BJ (cell line): ENCODE data around the gene OPN4. TPM values are rescaled to one million over a fixed set of nuclear protein-coding genes. Genes with fewer than 3 reads are reported as not detected.

ENCODE experiments used
- CTCF ChIA-PET: fragments of 350-600 bp; formaldehyde crosslinking; extraction: SDS; loops from one replicate; lab custom pipeline; 2021; ENCODE audit warnings: antibody characterized with exemption, inconsistent platforms; lab: Yijun Ruan, JAX
- POLR2A ChIA-PET: fragments of 300-600 bp; sonication (Branson Sonifier 250); formaldehyde crosslinking; extraction: SDS; loops from one replicate; lab custom pipeline; 2021; ENCODE audit warnings: antibody characterized with exemption; lab: Charles Lee
- DNase-seq: peaks from one replicate; pipeline ENCODE4 v3.0.0-alpha.2; 2011; ENCODE audit warnings: low read depth
- H3K27me3 ChIP-seq: 2 replicates; pipeline ENCODE4 v1.6.0; 2011; ENCODE audit warnings: low read length; ENCODE audit not compliant: control insufficient read depth, insufficient read depth
- H3K36me3 ChIP-seq: 2 replicates; pipeline ENCODE4 v1.5.1; 2011; ENCODE audit warnings: low read length; ENCODE audit not compliant: control insufficient read depth, insufficient read depth
- H3K4me3 ChIP-seq: 2 replicates; pipeline ENCODE4 v1.5.1; 2011; ENCODE audit warnings: low read depth, mild to moderate bottlenecking, control low read depth, low read length
- polyA plus RNA-seq: library from polyadenylated mRNA; depleted of rRNA; stranded (reverse); fragments of >200 nt; gene quantifications from 2 replicates; pipeline ENCODE4 v1.2.3, GENCODE V29; 2011
- TF ChIP-seq, protein P1 (sequence below): IDR thresholded peaks from 2 replicates; pipeline ENCODE4 v1.5.1; 2011; ENCODE audit warnings: low read depth, mild to moderate bottlenecking, control low read depth, inconsistent platforms, low read length, moderate library complexity; ENCODE audit not compliant: insufficient read depth

The OPN4 gene
- polyA plus RNA-seq, 1 experiment, result not detected

GRCh38 chr10:86687750-86688149, 33.4 kb downstream of the OPN4 start:
- peak; percentile 66 for DNase-seq
- Histone ChIP-seq H3K36me3 (no peaks in the 10 kb centered on the region), H3K27me3 (no peaks in the 10 kb centered on the region), H3K4me3 (no peak overlapping the region)
- TF ChIP-seq, protein P1, sequence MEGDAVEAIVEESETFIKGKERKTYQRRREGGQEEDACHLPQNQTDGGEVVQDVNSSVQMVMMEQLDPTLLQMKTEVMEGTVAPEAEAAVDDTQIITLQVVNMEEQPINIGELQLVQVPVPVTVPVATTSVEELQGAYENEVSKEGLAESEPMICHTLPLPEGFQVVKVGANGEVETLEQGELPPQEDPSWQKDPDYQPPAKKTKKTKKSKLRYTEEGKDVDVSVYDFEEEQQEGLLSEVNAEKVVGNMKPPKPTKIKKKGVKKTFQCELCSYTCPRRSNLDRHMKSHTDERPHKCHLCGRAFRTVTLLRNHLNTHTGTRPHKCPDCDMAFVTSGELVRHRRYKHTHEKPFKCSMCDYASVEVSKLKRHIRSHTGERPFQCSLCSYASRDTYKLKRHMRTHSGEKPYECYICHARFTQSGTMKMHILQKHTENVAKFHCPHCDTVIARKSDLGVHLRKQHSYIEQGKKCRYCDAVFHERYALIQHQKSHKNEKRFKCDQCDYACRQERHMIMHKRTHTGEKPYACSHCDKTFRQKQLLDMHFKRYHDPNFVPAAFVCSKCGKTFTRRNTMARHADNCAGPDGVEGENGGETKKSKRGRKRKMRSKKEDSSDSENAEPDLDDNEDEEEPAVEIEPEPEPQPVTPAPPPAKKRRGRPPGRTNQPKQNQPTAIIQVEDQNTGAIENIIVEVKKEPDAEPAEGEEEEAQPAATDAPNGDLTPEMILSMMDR, result no peak
- ChIA-PET CTCF (interaction anchor here (0.7 to 3.2 kb wide), 29 partner anchors 12 to 366 kb away, joined by 3 to 12 read pairs (median 3); partner anchors contain the start of gene ADIRF), POLR2A (interaction anchor here (0.7 to 1.0 kb wide), 3 partner anchors 70 to 206 kb away, joined by 3 to 5 read pairs (median 3); no protein-coding TSS in a partner anchor)

GRCh38 chr10:86688398-86688921, 34.1 kb downstream of the OPN4 start:
- Histone ChIP-seq H3K36me3 (no peaks in the 10 kb centered on the region), H3K4me3 (no peak overlapping the region), H3K27me3 (no peaks in the 10 kb centered on the region)
- TF ChIP-seq, protein P1, result peak; percentile 87
- POLR2A ChIA-PET, result no interaction called here
- CTCF ChIA-PET, result interaction anchor here (0.6 to 3.2 kb wide), 19 partner anchors 9 to 288 kb away, joined by 3 to 12 read pairs (median 3); partner anchors contain the start of genes ADIRF and SNCG
- DNase-seq, result no peak

DNA sequence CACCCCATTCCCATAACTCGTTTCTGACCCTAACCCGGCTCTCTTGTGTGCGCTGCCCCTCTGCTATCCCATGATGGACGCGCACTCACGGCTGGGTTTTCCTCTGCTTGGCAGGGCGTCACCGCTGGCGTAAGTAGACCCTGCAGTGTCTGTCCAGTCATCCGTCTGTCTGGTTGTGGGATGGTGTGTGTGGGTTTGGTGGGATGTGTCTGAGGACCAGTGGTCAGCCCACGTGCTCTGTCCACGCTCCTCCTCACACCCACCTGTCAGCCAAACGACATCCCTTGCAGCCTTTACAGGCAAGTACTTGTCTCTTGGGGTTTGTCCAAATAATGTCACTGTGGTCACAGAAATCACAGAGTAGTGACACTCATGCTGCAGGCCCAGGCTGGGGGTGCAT, 34.8 kb downstream of the OPN4 start:
- no peak for DNase-seq
- H3K36me3 ChIP-seq, result no peaks in the 10 kb centered on the region
- ChIA-PET POLR2A (no interaction called here), CTCF (interaction anchor here (0.9 to 3.2 kb wide), 13 partner anchors 9 to 289 kb away, joined by 3 to 12 read pairs (median 4); partner anchors contain the start of genes ADIRF and SNCG)
- H3K27me3 ChIP-seq, result no peaks in the 10 kb centered on the region
- no peak overlapping the region for H3K4me3 ChIP-seq
- TF ChIP-seq, protein P1, result no peak

GRCh38 chr10:86690231-86690630, 35.9 kb downstream of the OPN4 start:
- TF ChIP-seq, protein P1, result no peak
- POLR2A ChIA-PET, result no interaction called here
- no peak for DNase-seq
- Histone ChIP-seq H3K36me3 (no peaks in the 10 kb centered on the region), H3K4me3 (no peak overlapping the region), H3K27me3 (no peaks in the 10 kb centered on the region)
- CTCF ChIA-PET, result interaction anchor here (0.6 to 2.2 kb wide), 6 partner anchors 9 to 290 kb away, joined by 3 to 9 read pairs (median 3); no protein-coding TSS in a partner anchor

- TF ChIP-seq, protein P1, result no peak
- POLR2A ChIA-PET, result no interaction called here
- no peak for DNase-seq
- H3K36me3 ChIP-seq, result no peaks in the 10 kb centered on the region
- H3K27me3 ChIP-seq, result 0 out of 2 replicates have a peak, but pooled peaks cover under 1% of the 10 kb centered on the region
- no peak overlapping the region for H3K4me3 ChIP-seq
- CTCF ChIA-PET, result interaction anchor here (0.9 kb wide), 2 partner anchors 209 to 291 kb away, joined by 3 to 4 read pairs; no protein-coding TSS in a partner anchor
Measured at GRCh38 chr10:86690657-86691084, 36.3 kb downstream of the OPN4 start.
